Left lobe of liver (tissue), 1 donor: Measurements from ENCODE around the gene GANC. TPM values are rescaled to one million over a fixed set of nuclear protein-coding genes. Genes with fewer than 3 reads are reported as not detected.

ENCODE experiments used
- total RNA-seq: library from RNA; stranded (reverse); gene quantifications from one replicate; pipeline ENCODE4 v1.2.1, GENCODE V29; 2021
- donor health status: DM: no; HTN: yes; CAD: no.

The GANC gene
- total RNA-seq, 1 donor from 2014 or later = 33.8 TPM

Other genes with a start within 250 kb of the GANC start
- gene PLA2G4D, start 178.6 kb upstream of the GANC start, total RNA-seq = not detected
- gene PLA2G4F, start 116.6 kb upstream of the GANC start, total RNA-seq = 0.25 TPM
- gene VPS39, start 64.9 kb upstream of the GANC start, total RNA-seq = 21.4 TPM
- 12.7 TPM for gene TMEM87A, start 232 bp downstream of the GANC start, total RNA-seq
- 26.4 TPM for gene CAPN3, start 86.3 kb downstream of the GANC start, total RNA-seq
- gene ZNF106, start 217.9 kb downstream of the GANC start, total RNA-seq = 20.2 TPM
- 23.4 TPM for gene SNAP23, start 222.4 kb downstream of the GANC start, total RNA-seq